Psoas muscle (tissue), 8 donors: ENCODE measurements around the gene VSNL1. TPM values are rescaled to one million over a fixed set of nuclear protein-coding genes. Genes with fewer than 3 reads are reported as not detected.

ENCODE experiments used
- ATAC-seq, 4 donors: fragments of 200-7000 bp; cut with Tn5 transposase; one replicate each; pipeline ENCODE4 v1.9.1; 2020; ENCODE audit warnings: moderate library complexity in 3 of 4, mild to moderate bottlenecking in 2 of 4
- DNase-seq, 2 donors: peaks; one replicate each; pipeline ENCODE4 v3.0.0-alpha.2; 2020
- H3K27ac ChIP-seq: fragments of 200-600 bp; one replicate; pipeline ENCODE4 v1.8.0; 2022
- H3K27me3 ChIP-seq, 3 donors: fragments of 200-600 bp in 1 of 3; one replicate each; pipeline versions ENCODE4 v1.6.1 to v1.8.0; 2013 to 2022; ENCODE audit warnings: low read length in 2 of 3, mild to moderate bottlenecking in 2 of 3, moderate library complexity in 1 of 3; ENCODE audit not compliant: insufficient read depth in 3 of 3
- H3K36me3 ChIP-seq, 2 donors: fragments of 200-600 bp in 1 of 2; one replicate each; pipeline versions ENCODE4 v1.6.1 to v1.8.0; 2013 to 2022; ENCODE audit warnings: low read depth in 1 of 2, mild to moderate bottlenecking in 1 of 2, moderate library complexity in 1 of 2; ENCODE audit not compliant: insufficient read depth in 1 of 2
- H3K4me1 ChIP-seq: fragments of 200-600 bp; one replicate; pipeline ENCODE4 v1.8.0; 2022
- H3K4me3 ChIP-seq: fragments of 200-600 bp; one replicate; pipeline ENCODE4 v1.8.0; 2022; ENCODE audit warnings: mild to moderate bottlenecking
- H3K9me3 ChIP-seq: fragments of 200-600 bp; one replicate; pipeline ENCODE4 v1.8.0; 2022
- CTCF ChIP-seq: fragments of 200-600 bp; IDR thresholded peaks from one replicate; pipeline ENCODE4 v1.8.0; 2022; ENCODE audit warnings: antibody characterized with exemption
- WGBS, 3 donors: extraction: QIAGEN DNeasy Blood & Tissue Kit; methylation state at CpG; one replicate each; pipeline versions ENCODE4 v1.1.6 to v1.1.7; 2013; 5-methylcytosine and 5-hydroxymethylcytosine counted together
- intact Hi-C, 2 donors: fragments of 100-400 bp; cut with DNase I; formaldehyde crosslinking; loops; one replicate each; pipeline versions ENCODE4 v1.11.0 to v1.14.2; 2022
- polyA plus RNA-seq, 3 donors: library from polyadenylated mRNA; stranded (reverse); fragments of 200-250 nt; gene quantifications; one replicate each; pipeline ENCODE4 v1.2.3, GENCODE V29; 2013
- total RNA-seq, 4 donors: library from RNA; stranded (reverse); fragmentation: NEBNext Ultra II Directional in 2 of 4; extraction: Animal tissue kit (Norgen Biotek cat#: 25700) in 2 of 4; gene quantifications; one replicate each; pipeline versions ENCODE4 v1.2.1 to v1.2.4, GENCODE V29; 2021 to 2023
- donor health status: healthy with polysubstance abuse.
- donor health status: DM: no; HTN: no; CAD: no; lungs with moderate emphysema.
- donor health status: Bipolar disorder and iron deficiency.
- donor health status: healthy.
- donor health status: DM: yes; HTN: yes; CAD: no.
- donor health status: DM: no; HTN: no; CAD: no.
- donor health status: DM: no; HTN: no; CAD: no.
- donor health status: DM: yes; HTN: yes; CAD: no.

VSNL1 gene
- total and polyA plus RNA-seq, 7 donors = 0.05 to 0.52 (median 0.19) TPM; not detected in 3

GRCh38 chr2:17599617-17600016 lies 59.1 kb downstream of the VSNL1 start:
- intact Hi-C loops = no loop called here
- 67 to 91% (median 71%) methylated on average over 1 of the region's 1 CpG for WGBS, 3 donors
- Histone ChIP-seq H3K36me3 (no peaks in the 10 kb centered on the region), H3K27me3 (no peaks in the 10 kb centered on the region), H3K27ac (no peak overlapping the region), H3K4me3 (no peak overlapping the region), H3K9me3 (no peaks in the 10 kb centered on the region), H3K4me1 (no peaks in the 10 kb centered on the region)
- ATAC-seq (no peak), DNase-seq (no peak)
- no peak for TF ChIP-seq CTCF

- DNase-seq (no peak), ATAC-seq (no peak)
- H3K27me3 ChIP-seq = no peaks in the 10 kb centered on the region
- intact Hi-C loops = no loop called here
- H3K36me3 ChIP-seq = no peaks in the 10 kb centered on the region
- no peak for TF ChIP-seq CTCF
- H3K4me3 ChIP-seq = no peak overlapping the region
- no peaks in the 10 kb centered on the region for H3K4me1 ChIP-seq
- H3K9me3 ChIP-seq = no peaks in the 10 kb centered on the region
- no peak overlapping the region for H3K27ac ChIP-seq
Measured at GRCh38 chr2:17600556-17601204, 60.2 kb downstream of the VSNL1 start.

GRCh38 chr2:17604050-17604449 lies 63.6 kb downstream of the VSNL1 start:
- intact Hi-C loops = no loop called here
- no peaks in the 10 kb centered on the region for H3K4me1 ChIP-seq
- no peaks in the 10 kb centered on the region for H3K9me3 ChIP-seq
- no peak overlapping the region for H3K4me3 ChIP-seq
- DNase-seq (no peak), ATAC-seq (no peak)
- no peaks in the 10 kb centered on the region for H3K36me3 ChIP-seq
- H3K27me3 ChIP-seq = no peaks in the 10 kb centered on the region
- H3K27ac ChIP-seq = no peak overlapping the region
- no peak for TF ChIP-seq CTCF
- WGBS, 3 donors = 87 to 89% (median 87%) methylated on average over 5 of the region's 5 CpGs

- WGBS, 3 donors = 66 to 72% (median 68%) methylated on average over 4 of the region's 4 CpGs
Measured at GRCh38 chr2:17605696-17606095, 65.2 kb downstream of the VSNL1 start.

More at GRCh38 chr2:17605696-17606095, 65.2 kb downstream of the VSNL1 start:
- no peaks in the 10 kb centered on the region for H3K9me3 ChIP-seq
- TF ChIP-seq CTCF = no peak
- no peaks in the 10 kb centered on the region for H3K36me3 ChIP-seq
- H3K4me1 ChIP-seq = no peaks in the 10 kb centered on the region
- DNase-seq (no peak), ATAC-seq (no peak)
- no peak overlapping the region for H3K27ac ChIP-seq
- intact Hi-C loops = no loop called here
- H3K4me3 ChIP-seq = no peak overlapping the region
- no peaks in the 10 kb centered on the region for H3K27me3 ChIP-seq
